NCI-H510A treated with DMSO at 0.1 percent for 48 hours (cell line): Measurements from ENCODE around the gene GPR171.
"Not testable (repeated sequence)": the region's sequence is repeated elsewhere in the genome, so short reads cannot be mapped to it uniquely, and the experiment has no call there.

ENCODE experiments used
- DNase-seq: peaks from one replicate; lab custom pipeline; 2025; lab: John Stamatoyannopoulos, UW

The GPR171 gene, protein sequence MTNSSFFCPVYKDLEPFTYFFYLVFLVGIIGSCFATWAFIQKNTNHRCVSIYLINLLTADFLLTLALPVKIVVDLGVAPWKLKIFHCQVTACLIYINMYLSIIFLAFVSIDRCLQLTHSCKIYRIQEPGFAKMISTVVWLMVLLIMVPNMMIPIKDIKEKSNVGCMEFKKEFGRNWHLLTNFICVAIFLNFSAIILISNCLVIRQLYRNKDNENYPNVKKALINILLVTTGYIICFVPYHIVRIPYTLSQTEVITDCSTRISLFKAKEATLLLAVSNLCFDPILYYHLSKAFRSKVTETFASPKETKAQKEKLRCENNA

DNA sequence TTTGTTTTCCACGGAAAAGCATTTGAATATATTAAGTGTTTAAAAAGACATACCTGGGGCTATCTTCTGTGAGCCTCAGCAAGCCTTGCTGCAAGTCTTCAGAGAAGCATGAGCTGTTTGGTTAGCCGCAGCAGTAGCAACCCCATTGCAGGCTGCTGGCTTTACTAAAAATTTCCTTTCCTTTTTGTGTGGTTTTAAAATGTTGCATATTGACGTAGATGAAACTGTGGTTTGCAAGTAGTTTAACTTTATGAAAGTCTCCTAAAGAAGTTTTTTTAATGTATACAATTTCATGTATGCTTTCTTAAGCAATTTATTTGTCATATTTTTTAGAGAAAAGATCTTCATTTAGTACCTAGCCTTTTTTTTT lies at the start of gene GPR171:
TSS of gene GPR171 (minus strand) at position 166 of the 370 bp plus-strand sequence. CDS start 3,830 bp downstream, outside the sequence.
- DNase-seq: no peak

- DNase-seq: peak; percentile 16
Observed at GRCh38 chr3:151248772-151249337, 45.8 kb upstream of the GPR171 start.

DNA sequence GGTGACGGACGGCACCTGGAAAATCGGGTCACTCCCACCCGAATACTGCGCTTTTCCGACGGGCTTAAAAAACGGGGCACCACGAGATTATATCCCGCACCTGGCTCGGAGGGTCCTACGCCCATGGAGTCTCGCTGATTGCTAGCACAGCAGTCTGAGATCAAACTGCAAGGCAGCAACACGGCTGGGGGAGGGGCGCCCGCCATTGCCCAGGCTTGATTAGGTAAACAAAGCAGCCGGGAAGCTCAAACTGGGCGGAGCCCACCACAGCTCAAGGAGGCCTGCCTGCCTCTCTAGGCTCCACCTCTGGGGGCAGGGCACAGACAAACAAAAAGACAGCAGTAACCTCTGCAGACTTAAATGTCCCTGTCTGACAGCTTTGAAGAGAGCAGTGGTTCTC lies 39.0 kb upstream of the GPR171 start:
- DNase-seq: peak; percentile 12

- no peak for DNase-seq
Observed at GRCh38 chr3:151236736-151237135, 33.7 kb upstream of the GPR171 start.

DNA sequence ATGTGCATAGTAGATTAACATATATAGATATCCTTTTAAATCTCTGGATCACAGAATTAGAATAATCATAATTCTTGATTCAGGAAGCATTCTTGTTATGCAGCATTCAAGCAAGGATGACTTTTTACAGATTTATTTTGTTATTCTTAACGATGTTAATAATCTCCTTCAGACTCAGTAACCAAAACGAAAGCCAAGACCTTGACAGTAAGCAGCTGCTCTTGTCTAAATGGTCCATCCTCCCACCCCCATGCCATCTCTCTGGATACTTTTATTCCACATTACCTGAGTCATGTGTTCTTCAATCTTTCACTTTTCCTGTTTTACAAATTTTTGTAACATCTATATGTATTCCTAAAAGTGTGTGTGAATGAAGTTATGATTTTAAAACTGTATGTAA lies 33.3 kb upstream of the GPR171 start:
- no peak for DNase-seq

GRCh38 chr3:151234825-151235224 lies 31.8 kb upstream of the GPR171 start:
- DNase-seq: no peak

DNA sequence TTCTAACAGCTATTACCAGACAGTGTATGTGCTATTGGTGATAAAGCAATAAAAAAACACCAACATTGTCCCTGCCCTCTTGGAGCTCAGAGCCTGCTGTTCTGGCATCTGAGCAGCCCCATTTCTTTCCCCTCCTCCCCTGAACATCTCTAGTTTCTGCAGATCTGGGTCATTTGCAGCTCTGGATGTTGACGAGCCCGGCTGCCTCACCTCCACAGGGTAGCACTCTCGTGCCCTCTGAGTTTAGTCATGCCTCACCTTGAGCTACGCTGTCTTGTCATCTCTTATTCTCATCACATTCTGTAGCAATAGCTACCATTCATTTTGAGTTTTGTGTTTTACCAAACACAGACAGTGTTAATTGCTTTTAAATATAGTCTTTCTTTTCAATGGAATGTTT lies 30.0 kb upstream of the GPR171 start:
- no peak for DNase-seq

DNA sequence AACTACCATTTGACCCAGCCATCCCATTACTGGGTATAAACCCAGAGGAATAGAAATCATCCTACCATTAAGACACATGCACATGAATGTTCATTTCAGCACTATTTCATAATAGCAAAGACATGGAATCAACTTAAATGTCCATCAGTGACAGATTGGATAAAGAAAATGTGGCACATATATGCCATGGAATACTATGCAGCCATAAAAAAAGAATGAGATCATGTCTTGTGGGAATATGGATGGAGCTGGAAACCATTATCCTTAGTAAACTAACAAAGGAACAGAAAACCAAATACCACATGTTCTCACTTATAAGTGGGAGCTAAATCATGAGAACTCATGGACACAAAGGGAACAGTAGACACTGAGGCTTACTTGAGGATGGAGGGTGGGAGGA lies 29.4 kb upstream of the GPR171 start:
- not testable (repeated sequence) for DNase-seq

DNA sequence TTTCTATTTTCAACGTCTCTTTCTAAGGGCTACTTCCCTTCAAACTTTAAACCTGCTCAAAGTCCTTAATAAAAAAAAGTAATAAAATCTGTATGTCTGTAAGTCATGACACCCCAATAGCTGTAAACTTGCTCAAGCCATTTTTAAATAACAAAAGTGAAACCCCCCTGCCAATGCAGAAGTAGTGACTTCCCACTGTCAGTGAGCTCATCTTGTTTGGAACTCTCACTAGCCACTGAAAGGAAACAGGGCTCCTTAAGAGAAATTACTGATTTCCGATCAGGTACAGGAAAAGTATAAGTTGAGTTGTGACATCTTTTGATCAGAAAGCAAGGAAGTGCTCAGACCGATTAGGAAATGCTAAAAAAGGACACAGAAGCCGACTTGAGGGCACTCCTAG lies 27.6 kb upstream of the GPR171 start:
- no peak for DNase-seq

DNA sequence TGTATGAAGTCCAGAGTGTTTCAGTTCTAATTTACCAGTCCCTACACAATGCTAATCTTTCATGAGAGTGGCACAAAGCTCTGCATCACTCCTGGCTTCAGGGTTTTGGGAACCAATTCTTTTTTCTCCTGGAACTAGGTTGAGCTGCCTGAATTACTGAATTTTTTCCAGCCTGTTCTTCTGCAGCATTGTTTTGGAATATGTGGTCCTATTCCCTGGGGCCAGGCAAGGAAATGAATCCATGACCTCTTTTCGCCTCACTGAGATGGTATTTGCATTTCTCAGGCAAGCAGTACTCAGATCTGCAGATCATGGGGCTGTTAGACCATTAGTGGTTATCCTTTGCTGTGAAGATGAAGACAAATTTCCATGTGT lies 25.6 kb upstream of the GPR171 start:
- DNase-seq: no peak

GRCh38 chr3:151227807-151228665 lies 25.0 kb upstream of the GPR171 start:
- DNase-seq: peak; percentile 54

- DNase-seq: no peak
Observed at GRCh38 chr3:151227266-151227806, 24.3 kb upstream of the GPR171 start.

DNA sequence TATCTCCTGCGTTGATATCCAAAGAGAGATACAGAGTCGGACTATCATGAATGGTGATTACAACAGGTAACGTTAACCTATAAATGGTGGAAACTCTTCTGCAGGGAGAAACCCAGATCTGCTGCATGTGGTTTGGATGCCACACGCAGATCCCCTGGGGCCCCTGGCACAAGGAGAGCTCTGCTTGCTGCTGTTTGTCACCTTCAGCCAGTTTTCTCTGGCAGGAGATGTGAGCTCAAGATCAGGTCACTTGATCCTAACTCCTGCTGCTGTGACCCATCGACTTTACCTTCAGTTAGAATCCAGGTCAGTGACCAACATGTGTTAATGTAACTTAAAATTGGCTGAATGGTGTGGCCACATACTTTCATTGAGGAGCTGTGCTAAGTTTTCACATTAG lies 23.8 kb upstream of the GPR171 start:
- DNase-seq: no peak

DNA sequence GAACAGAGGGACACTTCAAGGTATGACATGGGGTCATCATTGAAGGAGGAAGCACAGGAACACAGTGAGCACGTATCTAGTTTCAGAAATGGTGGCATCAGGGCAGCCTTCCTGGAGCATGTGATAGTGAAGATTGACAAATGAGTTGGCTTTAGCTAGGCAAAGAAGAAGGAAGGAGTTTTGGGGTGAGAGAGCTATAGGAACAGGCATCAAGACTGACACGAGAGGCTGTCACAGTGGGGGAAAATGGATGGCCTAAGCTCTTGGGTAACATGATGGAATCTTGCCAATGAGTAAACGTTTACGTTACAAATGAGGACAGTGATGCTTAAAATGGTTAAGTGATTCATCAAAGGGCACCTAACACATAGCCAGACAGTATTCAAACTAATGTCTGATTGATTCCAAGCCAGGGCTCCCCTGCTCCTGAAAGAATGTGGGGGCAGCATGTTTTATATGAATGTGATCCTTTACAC lies 23.1 kb upstream of the GPR171 start:
- DNase-seq: no peak

DNA sequence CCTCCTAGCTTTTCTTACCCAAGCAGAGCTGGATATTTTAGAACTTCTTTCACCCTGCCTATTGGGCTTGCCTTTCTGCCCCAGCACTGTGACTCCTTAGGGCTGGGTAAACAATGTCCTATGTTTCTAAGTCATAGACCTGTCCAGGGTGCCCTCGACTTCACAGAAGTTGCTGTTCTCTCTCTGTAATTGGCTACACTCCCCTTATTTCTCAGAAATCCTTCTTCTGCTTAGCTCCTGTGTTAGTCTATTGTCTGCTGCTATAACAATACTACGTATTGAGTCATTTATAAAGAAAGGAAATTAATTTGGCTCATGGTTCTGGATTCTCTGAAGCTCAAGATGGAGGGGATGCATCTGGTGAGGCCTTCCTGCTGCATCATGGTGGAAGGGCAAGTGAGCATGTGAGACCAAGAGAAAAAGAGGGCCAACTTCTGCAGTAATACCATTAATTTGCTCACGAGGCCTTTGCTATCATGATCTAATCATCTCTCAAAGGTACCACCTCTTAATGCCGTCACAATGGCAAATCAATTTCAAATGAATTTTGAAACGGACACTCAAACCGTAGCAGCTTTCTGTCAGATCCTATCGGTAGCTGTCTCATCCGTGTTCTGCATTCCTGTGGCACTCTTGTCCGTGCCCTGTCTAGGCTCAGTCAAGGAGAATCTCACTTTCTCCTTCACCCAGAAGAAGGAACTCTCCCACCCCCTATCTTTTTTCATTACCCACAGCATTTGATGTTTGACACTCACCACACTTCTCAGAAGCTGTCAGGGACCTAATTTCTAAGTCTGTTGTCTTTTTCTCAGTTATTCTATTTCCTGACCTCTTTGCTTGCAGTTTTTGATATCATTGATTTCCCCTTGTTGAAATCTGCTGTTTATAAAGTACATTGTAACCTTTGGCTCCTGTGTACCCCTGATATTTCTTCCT lies 22.3 kb upstream of the GPR171 start:
- no peak for DNase-seq

- DNase-seq: no peak
Observed at GRCh38 chr3:151224268-151224866, 21.4 kb upstream of the GPR171 start.

GRCh38 chr3:151219056-151219455 lies 16.0 kb upstream of the GPR171 start:
- DNase-seq: no peak

DNA sequence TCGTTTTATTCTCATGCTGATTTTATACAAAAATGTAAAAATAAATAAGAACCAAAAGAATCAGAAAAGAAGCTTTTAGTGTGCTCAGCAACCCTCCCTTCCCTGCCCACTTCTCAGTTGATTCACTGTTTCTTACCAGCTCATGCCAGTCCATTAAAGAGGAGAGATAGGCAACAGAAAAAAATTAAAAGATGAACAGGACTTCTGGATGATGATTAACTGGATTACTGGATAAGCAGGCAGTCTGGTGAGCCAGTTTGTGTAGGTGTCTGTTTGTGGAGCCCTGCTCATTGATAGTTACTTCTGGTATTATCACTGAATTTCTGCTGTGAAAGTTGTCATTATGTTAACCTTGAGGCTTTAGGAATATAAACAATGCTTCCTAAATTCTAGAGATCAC lies 15.1 kb upstream of the GPR171 start:
- no peak for DNase-seq

- DNase-seq: no peak
Observed at GRCh38 chr3:151216641-151217607, 13.9 kb upstream of the GPR171 start.

DNA sequence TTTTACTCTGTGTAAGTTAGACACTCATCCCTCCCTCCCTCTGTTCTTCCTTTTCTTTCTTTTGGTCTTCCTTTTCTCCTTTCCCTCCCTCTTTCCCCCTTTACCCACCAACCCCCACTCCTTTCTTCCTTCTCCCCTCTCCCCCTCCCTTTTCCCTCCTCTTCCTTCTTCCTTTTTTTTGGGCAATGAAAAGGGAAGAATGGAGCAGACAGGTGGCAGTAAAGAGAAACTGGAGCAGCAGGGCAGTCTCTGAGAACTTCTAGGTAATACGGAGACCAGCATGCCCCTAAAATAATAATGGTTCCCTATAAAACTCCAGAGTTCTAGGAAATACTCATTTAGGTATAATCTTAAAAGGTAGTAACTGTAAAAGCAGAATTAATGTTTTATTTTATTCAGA lies 11.4 kb upstream of the GPR171 start:
- DNase-seq: no peak
